GM18519 (cell line): ENCODE data around the gene SYPL2.

Experiments used
- ATAC-seq: cut with Tn5 transposase; IDR thresholded peaks from one replicate; pipeline ENCODE4 v1.9.1; 2021; ENCODE audit warnings: mild to moderate bottlenecking, moderate library complexity; ENCODE audit not compliant: unreplicated experiment, low FRiP score

The SYPL2 gene

DNA sequence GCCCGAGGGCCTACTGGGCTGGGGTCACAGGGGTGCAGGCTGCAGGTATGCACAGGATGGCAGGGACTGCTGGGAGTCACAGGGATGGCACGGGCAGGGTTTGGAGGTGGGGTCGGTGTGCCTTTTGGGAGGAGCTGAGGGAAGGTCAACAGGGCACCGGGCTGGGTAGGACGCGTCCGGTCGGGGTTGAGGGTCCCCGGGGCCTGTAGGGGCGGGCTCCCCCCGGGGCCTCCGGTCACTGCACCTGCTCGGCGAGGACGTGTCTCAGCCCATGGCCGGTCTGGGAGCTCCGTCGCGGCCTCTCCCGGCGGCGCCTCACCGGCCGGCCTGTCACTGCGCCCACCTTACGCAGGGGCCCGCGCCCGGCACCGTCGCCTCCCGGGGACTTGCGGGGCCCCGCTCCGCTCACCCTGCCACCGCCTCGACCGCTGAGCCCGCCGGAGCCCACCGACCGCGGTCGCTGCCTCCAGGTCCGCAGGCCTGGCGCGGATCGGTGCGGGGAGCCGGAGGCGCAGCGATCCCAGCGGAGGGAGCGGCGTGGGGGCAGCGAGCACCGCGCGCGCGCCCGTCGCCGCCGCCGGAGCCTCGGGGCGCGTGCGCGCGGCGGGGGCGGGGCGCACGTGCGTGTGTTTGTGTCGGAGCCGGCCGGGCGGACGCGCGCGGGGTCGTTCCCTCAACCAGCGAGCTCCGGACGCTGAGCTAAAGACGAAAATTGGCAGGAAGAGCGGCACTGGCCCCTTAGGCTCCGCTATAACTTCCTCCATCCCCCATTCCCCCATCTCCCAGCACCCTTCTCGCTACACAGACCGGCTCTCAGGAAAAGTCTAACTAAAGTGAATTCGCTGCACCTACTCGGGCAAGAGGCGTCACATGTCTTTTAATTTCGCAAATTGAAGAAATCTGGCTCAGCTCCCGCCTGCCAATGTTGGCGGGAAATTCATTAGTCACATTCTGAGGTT is 43.1 kb downstream of the SYPL2 start, which contains the start of gene AMIGO1:
Gene AMIGO1, minus strand, starts transcription at position 552 of the 959 bp plus-strand sequence. CDS start 815 bp downstream, outside the sequence.
- no peak for ATAC-seq

DNA sequence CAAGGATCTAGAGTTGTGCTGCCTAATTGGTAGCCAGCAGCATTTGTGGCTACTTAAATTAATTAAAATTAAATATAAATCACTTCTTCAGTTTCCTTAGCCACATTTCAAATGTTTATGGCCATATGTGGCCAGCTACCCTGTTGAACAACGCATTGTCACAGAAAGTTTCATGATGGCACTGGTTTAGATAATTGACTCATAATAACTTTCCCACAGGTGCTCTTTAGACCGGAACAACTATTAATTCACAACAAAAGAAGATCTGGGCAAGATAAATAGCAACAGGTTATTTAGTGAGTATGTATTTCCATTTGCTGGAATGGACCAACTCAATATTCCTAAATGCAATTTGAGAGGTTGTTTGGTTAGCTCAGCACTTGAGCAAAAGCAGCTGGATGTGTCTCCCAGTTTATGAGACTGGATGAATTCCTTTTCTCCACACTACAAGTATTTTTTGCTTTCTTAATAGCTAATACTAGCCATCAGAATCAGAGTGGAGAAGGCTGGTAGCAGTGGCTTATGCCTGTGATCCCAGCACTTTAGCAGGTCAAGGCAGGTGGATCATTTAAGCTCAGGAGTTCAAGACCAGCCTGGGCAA is 46.9 kb downstream of the SYPL2 start:
- no peak for ATAC-seq

DNA sequence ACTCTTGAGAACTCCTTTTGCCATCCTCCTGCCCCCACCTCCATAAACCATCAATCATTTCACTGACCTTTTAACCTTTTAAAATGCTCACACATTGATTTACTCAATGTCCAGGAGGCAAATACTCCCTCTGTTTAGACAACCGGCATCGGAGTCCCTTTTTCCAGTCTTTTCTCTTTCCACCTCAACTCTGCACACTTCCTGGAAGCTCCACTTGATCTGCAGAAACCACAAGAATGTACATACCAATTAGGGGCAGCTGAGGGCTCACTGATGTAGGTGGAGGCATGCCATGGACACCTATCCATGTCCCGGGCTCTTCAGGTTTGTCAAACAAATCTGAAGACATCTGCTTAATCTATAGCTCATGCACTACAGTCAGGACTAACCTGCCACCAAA is 48.5 kb downstream of the SYPL2 start:
- ATAC-seq, result no peak

DNA sequence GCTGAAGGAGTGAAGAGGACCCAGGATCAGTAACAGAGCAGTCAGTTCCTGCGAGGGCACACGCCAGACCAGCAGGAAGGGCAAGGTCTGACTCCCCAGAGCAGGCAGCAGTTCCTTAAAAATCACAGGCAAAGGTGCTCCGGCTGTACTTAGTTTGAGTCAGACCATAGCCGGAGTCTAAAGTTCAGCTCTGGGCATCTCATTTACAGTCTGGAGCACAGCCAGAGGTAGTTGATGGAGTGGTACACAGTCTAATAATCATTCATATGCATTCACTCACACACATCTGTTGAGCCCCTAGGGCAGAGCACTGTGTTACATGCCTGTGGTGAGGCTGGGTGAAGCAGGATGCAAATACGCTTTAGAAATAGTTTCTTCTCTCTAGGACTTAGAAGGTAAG is 50.5 kb downstream of the SYPL2 start:
- no peak for ATAC-seq

DNA sequence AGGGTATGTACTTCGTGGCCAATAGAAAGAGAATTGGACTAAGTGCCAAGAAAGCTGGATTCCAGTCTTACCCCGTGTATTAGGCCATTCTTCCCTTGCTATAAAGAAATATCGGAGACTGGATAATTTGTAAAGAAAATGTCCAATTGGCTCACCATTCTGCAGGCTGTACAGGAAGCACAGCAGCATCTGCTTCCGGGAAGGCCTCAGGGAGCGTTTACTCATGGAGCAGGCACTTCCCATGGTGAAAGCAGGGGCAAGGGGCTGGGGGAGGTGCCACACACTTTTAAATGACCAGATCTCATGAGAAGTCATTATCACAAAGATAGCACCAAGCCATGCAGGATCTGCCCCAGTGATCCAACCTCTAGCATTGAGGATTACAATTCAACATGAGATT is 51.0 kb downstream of the SYPL2 start:
- ATAC-seq, result no peak

DNA sequence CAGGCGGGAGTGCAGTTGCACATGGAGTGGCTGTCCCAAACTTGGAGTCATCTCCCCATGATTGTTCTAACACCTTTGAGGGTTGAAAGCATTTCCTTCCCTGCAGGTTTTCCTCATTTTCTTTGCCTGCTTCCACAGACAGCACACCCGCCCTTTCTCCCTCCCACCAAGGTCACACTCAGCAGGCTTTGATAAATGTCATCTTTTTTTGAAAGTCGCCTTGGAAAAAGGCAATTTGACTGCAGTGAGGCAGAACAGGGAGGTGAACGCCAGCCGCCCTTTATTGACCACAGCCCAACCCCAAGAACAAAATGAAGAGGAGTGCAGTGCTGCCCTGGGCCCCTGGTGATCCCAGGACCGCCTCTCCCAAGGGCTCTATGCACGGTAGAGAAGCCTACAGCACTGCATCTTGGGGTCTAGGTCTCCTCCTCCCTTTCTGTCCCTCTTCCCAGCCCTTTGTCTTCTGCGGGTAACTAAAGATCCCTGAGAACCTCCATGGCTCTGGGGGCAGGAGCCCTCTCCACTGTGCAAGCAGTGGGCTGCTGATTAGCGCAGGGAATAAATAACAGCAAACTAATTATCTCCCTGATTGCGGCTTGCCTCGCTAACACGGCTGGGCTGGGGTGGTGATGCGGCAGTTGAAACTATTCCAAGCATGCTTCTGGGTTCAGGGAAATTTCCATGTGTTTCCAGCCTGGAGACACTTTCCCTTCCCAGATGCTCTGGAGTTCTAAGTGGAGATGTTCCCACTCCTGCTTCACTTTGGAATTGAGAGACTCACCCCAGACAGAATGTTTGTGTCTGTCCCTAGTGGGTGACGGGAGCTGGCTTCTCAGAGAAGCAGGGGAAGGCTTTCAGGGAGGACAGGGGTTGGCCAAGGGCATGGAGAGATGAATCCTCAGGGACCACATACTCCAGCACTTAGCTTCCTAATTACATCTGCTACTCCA is 54.9 kb downstream of the SYPL2 start:
- no peak for ATAC-seq

DNA sequence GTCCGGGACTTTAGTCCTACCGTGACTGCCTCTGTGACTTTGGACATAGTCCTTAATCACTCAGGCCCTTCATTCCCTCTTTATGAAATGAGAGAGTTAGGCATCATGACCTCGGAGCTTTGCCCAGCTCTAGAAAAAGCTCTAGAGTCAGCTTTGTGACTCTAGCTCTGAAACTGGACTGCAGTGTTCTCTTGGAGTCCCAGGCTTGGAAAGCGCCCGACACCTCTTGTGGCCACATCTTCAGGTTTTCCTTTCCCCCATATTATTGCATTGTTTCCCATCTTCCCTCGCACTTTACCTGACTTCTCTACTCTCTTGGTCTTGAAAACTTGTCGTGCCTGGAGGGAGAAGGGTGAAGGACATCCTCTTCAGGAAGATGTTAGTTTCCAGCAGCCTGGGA is 55.7 kb downstream of the SYPL2 start:
- ATAC-seq, result no peak

DNA sequence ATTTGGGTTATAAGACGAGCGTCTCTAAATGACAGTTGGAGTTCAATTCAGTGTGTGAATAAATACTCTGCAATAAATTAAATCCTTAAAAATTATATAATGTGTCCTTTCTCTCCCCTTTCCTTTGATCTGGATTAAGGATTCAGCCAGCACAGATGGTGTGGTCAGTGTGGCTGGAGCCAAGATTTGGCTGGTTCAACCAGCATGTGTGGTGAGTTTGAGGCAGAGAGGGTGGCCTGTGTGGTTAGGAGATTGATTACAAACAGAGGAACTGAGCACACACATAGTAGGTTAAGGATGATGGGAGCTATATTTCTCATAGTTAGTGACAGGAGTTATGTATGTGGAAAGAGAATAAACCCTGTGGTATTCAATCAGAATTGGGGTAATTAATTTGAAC is 57.4 kb downstream of the SYPL2 start:
- no peak for ATAC-seq

DNA sequence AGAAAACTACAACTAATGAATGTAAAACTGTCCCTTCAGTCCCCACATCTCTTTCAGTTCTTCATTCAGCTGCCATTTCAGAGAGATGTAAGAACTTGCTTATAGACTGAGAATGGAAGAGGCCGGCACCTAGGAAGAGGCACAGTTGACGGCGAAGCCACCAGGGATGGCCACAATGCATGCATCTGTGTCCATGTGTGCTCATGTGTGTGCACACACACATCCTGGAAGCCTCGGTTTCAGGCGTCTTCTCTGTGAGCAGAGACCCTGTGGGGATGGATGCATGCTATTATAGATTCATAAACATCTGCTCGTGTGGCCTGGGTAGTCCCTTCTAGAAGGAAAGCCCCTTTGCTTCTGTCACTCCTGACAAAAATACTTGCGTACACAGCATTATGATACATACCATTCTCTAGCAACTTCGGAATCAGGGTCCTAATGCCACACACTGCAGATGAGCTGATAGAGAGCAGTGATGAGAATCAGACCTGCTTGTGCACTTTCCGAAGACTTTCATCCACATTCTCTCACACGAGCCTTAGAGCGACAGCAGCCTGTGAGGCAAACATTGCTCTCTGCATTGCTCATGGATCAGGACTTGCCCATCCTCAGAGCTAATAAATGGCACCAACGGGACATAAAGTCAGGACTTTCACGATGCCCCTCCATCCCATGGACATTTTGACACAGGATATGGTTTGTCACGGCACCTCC is 60.9 kb downstream of the SYPL2 start:
- peak; percentile 39 for ATAC-seq

DNA sequence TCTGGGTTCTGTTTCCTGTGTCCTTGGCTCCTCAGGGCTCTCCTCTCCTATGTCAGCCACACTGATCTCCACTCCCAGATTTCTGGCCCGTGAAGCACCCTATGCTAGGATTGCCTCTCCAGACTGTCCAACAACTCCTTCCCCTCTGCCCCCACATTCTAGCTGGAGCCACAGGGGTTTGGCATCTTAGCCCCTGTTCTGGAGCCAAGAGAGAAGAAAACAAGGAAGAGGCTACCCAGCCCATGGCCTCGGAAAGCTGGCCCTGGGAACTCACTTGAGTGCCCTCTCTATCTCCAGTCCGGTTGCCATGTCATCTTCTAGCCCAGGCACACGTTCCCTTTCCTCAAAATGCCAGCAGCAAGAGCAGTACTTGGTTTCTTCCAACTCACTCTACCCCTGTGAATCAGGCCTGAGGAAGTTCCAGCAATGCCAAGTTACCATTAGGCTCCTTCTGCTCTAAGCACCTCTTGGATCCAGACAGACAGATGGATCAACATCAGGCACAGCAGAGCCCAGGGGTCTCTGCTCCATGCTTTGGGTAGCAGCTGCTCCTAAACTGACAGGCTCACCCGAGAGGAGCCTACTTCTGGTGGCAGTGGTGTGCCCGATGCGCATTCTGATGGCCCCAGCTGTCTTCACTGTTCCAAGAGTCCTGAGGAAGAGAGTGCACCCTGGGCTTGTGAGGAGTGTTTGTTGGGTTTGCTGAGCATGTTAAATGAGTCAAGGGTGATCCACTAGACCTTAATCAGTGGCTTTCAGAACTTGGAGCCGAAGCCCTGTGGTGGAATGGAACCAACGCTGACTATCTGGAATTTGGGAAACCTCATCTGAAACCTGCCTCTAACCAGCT is 61.7 kb downstream of the SYPL2 start:
- no peak for ATAC-seq

DNA sequence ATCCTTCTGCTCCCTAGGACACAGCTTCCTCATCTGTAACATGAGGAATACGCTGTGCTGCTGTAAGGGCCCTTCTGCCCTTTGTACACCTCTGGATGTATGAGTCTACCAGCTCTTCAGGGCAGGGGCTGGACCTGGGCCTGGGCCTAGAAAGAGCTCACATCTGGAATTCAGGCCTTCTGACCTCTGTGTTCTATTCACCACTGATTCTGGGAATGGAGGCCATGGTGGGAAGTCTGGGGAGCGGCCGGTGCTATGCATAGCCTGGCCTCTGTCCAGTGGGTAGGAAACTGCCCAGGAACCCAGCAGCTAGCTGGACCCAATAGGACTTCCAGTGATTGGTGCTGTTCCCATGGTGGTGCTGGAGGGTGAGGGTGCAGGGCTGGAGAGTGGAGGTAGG is 62.4 kb downstream of the SYPL2 start:
- ATAC-seq, result no peak

DNA sequence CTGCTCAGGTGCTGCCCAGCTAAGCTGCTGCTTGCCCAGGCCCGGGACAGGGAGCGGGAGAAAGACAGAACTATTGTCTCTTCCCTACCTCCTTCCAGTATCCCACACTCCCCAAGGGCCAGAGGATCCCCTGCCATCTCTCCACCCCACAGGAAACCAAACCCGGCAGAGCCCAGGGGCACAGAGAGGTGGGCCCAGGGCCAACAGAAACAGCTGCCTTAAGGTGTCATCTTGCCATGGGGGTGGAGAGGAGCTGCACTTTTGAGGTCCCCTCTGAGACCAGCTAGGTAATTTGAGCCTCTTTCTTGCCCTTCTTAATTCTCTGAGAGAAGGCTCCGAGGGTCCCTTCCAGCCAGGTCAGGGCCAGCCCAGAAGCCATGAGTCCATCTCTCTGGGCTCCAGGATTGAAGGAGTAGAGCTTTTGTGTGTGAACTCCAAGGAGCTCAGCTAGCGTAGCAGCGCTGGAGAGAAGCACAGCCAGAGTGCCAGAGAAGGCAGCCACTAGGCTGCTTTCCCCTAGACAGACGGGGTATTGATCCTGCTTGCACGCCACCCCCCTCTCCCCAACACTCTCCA is 63.6 kb downstream of the SYPL2 start:
- ATAC-seq, result no peak

DNA sequence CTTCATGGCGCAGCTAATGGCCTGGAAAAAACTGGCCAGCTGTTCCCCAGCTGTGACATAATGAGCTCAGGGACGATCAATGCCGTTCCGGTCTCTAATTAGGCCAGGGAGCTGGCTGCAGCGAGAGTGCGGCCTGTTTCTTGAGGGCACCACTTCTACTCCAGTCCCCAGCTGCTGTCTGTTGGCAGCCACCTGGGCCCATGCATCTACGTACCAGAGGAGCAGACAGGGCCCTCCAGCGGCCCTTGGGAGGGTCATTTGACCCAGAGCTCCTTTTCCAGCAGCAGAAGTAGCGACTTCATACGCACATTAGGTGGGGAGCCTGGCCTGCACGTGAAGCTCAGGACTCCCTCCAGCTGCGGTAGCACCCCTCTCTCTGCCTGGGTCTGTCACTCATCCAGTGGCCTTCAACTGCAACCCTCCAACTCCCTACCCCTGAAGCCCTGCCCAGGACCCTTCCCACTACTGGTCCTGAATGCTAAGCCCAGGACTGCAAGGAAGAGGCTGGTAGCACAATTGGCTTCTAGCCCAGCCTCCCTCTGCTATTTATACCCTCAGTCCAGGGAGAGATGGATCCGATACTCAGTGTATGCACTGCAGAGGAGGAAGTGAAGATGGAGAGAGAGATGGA is 64.2 kb downstream of the SYPL2 start:
- ATAC-seq, result no peak

DNA sequence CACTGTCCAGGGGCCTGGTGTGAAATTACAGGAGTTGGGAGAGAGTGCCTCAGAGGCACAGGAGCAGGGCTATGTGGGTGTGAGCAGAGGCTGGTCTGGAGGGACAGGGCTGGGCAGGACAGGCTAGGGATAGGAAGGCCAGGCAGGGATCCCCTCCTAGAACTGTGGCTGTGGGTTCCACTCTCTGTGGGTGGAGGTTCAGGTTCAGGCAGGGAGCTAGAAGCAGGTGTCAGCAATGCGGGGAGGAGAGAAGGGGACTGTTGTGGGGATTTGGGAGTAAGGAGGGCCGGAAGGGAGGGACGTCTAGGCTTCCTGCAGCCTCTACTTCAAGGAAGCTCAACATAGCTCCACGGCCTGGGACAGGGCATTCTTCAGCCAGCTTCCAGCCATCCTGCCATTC is 65.0 kb downstream of the SYPL2 start:
- no peak for ATAC-seq
